HG02763 (cell line): ENCODE measurements around the gene SEC14L3.
"Not testable (repeated sequence)": the region's sequence is repeated elsewhere in the genome, so short reads cannot be mapped to it uniquely, and the experiment has no call there.

ENCODE experiments used
- ATAC-seq: cut with Tn5 transposase; IDR thresholded peaks from one replicate; pipeline ENCODE4 v1.9.1; 2021; ENCODE audit warnings: mild to moderate bottlenecking, moderate library complexity; ENCODE audit not compliant: unreplicated experiment

The SEC14L3 gene

GRCh38 chr22:30486661-30487115, 14.9 kb upstream of the SEC14L3 start:
- no peak for ATAC-seq

GRCh38 chr22:30486118-30486517, 14.3 kb upstream of the SEC14L3 start:
- no peak for ATAC-seq

GRCh38 chr22:30485362-30485988, 13.7 kb upstream of the SEC14L3 start:
- ATAC-seq, result no peak

- ATAC-seq, result no peak
Measured at GRCh38 chr22:30483169-30483568, 11.4 kb upstream of the SEC14L3 start.

GRCh38 chr22:30481711-30482110, 9.9 kb upstream of the SEC14L3 start:
- ATAC-seq, result no peak

- no peak for ATAC-seq
Measured at GRCh38 chr22:30479981-30480380, 8.2 kb upstream of the SEC14L3 start.

- no peak for ATAC-seq
Measured at GRCh38 chr22:30474683-30475424, 3.0 kb upstream of the SEC14L3 start.

GRCh38 chr22:30474121-30474520, 2.3 kb upstream of the SEC14L3 start:
- ATAC-seq, result no peak

- no peak for ATAC-seq
Measured at GRCh38 chr22:30472994-30473720, 1.3 kb upstream of the SEC14L3 start.

GRCh38 chr22:30470655-30471054, 1.2 kb downstream of the SEC14L3 start:
- no peak for ATAC-seq

- no peak for ATAC-seq
Measured at GRCh38 chr22:30469165-30469564, 2.7 kb downstream of the SEC14L3 start.

- not testable (repeated sequence) for ATAC-seq
Measured at GRCh38 chr22:30460555-30460954, 11.3 kb downstream of the SEC14L3 start.

GRCh38 chr22:30460147-30460546, 11.7 kb downstream of the SEC14L3 start:
- no peak for ATAC-seq

- ATAC-seq, result no peak
Measured at GRCh38 chr22:30459181-30460052, 12.4 kb downstream of the SEC14L3 start.

GRCh38 chr22:30457981-30458380, 13.8 kb downstream of the SEC14L3 start:
- ATAC-seq, result no peak

GRCh38 chr22:30455075-30455840, 16.6 kb downstream of the SEC14L3 start:
- ATAC-seq, result no peak

GRCh38 chr22:30453731-30454510, 17.9 kb downstream of the SEC14L3 start:
- ATAC-seq, result no peak

GRCh38 chr22:30452861-30453260, 19.0 kb downstream of the SEC14L3 start:
- ATAC-seq, result no peak

GRCh38 chr22:30451488-30451887, 20.3 kb downstream of the SEC14L3 start:
- ATAC-seq, result not testable (repeated sequence)
